GM19238 (cell line): ENCODE results near the gene IL2RA.
A peak's percentile ranks its signal among the peaks of the same experiment; 100 is the strongest.

ENCODE experiments used
- DNase-seq: peaks from one replicate; pipeline ENCODE4 v3.0.0; 2011; ENCODE audit warnings: low spot score; ENCODE audit not compliant: insufficient read length

The IL2RA gene

DNA sequence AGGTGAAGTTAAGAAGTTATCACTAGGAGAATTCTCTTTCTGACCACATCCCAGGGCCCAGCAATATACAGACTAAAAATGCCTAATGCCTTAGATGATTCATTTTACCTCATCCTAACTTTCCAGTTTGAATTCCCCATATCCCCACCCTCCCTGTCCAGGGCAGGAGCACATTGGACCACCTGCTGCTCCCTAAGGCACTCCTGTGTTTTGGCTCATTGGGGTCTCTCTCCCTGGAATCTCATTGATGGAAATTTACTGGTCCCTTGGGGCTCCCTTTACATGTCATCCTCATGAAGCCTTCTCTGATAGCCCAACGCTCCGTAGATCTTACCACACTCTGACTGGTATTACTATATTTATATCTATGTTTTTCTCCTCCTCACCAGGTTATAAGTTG is 2.7 kb downstream of the IL2RA start:
- DNase-seq = no peak

DNA sequence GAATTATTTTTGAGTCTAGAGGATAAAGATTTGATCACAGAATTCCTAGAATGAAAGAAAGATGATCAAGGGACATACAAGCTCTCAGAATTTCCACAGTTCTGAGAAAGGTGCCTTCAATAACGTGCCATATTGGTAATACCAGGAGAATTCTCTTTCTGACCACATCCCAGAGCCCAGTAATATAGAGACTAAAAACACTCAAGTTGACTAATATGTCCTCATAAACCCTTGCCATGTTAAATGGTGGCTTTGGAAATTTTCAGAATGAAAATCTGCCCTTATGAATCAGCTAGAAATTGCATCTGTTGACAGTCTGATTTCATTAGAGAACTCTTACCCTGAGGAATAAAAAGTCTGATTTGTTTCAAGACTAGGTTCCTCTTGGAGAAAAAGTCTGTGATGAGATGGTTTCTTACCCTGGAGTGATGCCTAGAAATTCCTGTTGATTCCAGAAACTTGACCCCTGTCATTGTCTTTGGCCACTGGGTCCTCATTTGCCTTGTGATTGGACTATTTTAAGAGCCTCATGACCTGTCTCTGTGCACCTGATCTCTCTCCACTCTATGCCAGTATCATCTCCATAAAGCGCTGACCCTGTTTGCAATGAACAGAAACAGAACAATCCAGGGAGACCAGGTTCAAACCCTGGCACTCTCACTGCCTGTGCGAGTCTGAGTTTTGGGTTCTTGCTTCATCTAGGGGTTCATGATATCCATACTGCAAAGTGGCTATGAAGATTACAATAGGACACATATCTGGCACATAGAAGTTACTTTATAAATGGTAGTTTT is 3.3 kb downstream of the IL2RA start:
- DNase-seq = no peak

DNA sequence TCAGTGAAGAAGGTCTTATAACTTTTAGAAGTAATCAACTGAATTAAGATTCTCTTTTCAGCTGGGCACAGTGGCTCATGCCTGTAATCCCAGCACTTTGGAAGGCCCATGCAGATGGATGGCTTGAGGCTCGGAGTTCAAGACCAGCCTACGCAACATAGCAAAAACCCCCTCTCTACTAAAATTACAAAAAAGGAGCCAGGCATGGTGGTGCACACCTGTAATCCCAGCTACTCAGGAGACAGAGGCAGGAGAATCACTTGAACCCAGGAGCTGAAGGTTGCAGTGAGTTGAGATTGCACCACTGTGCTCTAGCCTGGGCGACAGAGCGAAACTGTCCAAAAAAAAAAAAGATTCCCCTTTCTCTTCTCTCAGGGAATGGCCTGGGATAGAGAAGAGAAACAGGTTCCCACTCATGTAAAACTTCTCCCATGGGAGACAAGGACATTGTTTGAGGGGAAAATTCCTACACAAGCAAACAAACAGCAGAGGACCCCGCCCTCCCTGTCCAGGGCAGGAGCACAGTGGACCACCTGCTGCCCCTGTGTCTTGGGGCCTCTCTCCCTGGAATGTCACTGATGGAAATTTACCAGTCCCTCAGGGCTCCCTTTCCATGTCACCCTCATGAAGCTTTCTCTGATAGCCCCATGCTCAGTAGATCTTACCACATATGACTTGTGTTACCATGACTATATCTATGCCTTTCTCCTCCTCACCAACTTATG is 5.6 kb downstream of the IL2RA start:
- no peak for DNase-seq

DNA sequence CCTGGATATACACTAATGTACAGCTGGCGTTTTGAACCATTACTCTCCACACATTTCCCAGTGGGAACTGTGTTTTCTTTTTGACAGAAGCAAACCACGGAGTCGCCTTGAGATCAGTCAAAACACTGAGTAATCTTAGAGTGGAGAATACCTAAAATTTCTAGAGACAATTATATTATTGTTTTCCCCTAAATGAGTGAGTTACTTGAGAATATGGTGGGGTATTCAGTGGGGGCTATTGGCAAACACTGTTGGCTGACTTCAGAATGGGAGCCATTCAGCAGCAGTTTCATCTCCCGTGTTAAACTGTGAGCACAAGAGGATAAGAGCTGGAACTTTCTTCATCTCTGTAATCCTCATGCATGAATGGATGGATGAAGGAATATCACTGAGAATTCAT is 6.2 kb downstream of the IL2RA start:
- no peak for DNase-seq

DNA sequence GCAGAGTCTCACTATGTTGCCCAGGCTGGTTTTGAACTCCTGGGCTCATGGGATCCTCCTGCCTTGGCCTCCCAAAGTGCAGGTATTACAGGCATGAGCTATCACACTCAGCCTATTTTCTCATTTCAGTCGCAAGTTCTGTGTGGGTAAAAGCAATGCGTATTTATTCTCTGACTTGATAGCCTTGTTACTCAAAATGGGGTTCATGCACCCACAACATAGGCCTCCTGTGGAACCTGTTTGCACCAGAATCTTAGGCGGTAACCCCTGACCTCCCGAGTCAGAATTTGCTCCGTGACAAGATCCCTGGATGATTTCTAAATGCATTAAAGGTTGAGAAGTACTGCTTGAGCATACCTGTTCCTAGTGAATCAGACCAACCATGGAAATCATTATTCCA is 7.3 kb downstream of the IL2RA start:
- DNase-seq = no peak

DNA sequence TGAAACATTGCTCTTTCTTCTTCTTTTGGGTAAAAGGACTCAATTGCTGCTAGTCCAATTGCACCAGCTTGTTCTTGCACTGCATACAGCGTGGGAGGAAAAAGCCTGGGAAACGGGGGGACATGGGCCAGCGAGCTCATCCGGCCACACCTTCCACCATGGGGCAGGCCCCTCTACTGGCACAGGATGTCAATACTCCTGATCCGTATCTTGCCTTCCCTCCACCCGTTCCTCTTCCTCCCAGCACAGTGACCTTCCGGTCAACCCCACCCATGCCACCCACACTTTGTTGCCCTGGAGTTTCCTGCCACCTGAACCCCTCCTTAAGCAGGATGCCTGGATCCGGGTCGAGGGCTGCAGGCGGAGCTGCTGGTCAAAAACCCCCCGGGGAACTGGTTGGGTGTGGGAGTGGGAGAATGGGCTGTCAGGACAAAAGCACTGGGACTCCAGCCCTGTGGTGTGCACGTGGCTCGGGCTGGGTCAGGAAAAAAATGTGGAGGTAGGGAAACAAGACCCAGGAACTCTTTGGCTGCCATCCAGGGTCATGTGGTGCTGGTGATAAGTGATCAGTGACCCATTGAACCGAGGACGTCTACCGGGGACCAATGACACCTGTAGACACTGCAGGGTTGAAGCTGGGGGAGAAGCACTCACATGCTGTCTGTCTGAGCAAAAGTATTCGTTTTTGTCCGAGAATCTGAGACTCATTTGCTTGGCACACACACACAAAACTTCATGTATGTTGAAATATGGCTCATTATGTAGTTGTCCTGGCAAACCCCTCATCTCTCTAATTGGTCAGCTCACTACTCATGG is 8.1 kb downstream of the IL2RA start:
- no peak for DNase-seq

DNA sequence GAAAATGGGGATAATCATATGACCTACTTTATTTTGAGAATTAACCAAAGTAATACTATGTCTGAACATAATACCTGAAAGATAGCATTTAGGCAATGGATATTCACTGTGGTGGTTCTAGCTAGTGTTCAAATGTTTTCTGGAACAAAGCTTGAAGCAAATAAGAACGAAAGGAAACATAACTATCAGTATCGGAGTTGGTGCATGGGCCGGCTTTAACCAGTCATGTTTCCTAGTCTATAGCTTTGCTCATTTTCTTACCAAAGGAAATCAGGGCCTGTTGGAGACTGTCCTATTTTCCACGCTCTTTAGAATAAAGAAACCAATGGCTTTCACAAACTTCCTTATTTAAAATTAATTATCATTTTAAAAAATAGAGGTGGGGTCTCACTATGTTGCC is 8.9 kb downstream of the IL2RA start:
- no peak for DNase-seq

DNA sequence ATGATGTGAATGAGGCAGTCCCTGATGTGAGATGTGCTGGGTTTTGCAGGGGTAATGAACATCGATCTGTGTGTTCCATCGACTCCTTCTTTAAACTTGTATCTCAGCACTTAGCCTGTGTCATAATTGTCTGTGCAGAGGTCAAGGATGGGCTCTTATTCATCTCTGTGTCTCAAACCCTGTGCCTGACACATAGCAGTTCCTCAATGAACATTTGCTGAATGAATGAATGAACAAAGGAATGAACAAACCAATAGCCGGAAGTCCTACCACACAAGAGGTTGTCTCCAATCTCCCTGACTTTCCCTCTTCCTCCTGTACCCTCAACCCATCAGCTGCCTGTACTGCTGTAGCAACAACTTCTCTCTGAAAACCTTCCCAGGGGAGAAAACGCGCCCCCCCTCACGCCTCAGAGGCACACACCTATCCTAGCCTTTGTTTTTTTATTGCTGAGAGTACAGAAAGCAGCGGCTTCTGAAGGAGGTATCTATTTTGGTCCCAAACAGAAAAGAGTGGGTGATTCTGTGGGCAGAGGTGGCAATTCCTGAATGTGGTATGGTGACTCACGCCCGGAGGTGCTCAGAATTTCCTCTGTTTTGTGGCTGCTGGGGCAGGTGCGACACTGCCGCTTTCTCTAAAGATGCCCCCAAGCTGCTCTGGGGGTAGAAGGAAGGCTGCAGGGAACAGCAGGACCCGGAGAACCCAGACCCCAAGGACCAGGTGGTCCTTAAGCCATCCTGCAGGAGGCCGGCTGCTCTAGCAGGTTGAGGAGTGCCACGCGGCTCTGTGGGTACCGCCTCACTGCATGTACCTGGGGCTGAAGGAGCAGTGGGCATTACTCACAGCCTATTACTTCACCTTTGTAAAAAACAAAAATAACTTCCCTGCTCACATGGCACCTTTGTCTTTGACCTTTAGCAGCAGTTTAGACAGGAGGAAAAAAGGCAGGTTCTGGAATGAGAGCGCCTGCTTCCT is 9.6 kb downstream of the IL2RA start:
- DNase-seq = no peak

DNA sequence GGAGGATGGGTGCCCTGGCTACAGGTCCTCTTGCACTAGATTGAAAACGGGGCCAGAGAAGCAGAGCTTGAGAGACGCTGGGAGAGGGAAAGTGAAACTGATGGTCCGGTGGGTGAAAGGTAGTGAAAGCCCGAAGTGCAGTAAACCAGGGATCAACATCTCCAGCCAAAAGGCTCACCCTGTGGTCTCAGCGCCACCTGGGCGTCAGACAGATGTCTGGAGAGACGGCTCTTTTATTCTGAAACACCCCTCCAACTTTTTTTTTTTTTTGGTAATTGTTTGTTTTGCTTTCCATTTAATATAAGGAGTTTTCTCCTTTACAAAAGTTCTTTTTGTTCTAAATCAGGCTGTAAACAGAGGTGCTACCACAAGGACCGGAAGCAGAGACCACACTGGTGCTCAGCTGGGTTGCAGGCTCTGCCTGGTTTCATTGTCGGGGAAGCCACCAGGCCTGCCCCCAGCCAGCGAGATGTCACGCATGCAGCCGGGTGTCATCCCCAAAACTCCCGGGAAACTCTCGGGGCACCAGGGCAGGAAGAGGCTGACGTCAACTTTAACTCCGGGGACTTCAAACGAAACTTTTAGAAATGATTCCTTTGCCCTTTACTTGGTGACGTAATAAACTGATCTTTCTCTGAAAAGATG is 11.2 kb downstream of the IL2RA start:
- peak; percentile 63 for DNase-seq

DNA sequence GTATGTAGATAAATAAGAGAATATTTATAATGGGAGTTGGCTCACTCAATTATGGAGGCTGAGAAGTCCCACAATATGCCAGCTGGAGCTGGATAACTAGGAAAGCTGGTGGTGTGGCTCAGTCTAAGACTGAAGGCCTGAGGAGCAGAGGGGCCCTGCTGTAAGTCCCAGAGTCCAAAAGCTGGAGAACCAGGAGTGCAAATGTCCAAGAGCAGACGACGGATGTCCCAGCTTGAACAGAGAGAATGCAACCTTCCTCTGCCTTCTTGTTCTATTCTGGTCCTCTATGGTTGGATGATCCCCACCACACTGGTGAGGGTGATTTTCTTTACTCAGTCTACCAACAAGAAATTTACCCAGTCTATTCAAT is 13.2 kb downstream of the IL2RA start:
- no peak for DNase-seq

DNA sequence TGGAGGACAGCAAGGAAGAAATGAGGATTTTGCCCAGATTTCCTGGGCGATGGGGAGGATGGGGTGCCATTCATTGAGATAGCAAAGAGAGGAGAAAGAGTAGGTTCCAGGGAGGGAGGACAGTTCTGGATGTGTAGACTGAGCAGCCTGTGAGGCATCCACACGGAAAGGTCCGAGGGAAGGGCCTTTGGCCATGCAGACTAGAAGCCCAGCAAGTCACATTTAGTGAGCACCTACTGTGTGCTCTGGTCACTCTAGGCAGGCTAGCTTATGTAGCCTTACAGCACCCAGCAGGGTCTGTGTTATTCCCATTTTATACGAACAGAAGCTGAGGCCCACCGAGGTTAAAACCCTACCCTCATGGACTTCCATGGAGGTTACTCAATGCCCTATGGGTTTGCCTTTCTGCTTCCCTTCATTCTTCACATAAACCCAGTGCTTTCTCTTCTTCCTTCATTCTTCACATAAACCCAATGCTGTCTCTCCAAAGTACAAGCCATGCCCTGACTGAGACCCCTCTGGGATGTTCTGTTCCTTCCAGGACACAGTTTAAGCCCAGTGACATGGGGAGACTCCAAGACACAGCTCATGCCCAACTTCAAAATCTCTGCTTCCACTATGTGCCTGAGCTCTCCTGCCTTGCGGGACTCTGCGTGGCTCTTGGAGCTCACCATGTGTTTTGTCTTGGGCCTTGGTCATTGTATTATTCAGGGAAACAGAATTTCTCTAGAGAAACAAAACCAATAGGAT is 13.7 kb downstream of the IL2RA start:
- DNase-seq = no peak

DNA sequence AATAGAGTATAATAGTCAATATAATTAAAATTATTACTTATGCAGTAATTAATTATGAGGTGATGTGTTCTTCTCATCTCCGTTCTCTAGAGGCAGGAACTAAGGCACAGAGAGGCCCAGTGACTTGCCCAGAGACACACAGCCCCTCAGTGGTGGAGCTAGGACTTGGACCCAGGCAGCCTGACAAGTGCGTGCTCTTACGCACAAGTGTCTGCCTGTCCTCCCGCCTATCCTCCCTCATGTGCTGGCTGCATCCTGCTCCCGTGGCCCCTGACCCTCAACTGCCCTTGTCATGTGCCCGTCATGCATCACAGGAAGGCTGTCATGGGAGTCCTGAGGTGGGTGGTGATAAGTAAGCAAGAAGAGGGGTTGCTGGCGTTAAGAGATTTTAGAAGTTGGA is 14.3 kb downstream of the IL2RA start:
- DNase-seq = no peak

DNA sequence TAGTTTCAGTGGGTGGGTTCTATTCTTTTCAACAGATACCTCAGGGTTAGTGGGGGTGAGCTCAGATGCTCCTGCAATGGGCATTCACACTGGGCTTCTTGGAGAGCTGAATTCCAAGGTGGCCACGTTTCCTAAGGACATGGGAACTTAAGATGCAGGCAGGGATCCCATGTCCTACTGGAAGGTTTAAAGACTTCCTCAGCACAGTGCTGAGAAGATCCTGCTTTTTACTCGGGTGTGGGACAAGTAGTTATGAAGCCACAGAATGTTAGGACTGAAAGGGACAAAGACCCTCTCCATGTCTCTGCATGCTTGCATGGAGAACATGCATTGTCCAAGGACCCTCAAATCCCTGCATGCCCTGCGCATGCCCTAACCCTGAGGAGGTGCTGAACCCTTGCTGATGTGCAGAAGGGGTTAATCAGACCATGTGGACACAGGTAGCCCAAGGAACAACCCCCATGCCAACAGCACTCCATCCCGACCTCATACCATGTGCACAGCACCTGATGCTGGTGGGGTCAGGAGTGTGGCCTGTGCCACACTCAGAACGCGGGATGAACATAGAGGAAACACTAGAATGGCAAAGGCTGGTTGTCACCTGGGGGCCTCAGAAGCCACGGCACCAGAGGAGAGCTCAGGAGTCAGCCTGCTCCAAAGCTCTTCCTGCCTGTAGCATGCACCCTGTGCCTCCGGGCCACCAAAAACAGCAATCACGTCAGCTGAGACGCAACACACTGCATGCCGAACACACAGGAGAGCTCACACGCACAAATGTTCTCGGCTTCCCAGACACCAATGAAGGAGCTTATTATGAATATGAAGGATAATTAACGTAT is 15.2 kb downstream of the IL2RA start:
- DNase-seq = no peak

DNA sequence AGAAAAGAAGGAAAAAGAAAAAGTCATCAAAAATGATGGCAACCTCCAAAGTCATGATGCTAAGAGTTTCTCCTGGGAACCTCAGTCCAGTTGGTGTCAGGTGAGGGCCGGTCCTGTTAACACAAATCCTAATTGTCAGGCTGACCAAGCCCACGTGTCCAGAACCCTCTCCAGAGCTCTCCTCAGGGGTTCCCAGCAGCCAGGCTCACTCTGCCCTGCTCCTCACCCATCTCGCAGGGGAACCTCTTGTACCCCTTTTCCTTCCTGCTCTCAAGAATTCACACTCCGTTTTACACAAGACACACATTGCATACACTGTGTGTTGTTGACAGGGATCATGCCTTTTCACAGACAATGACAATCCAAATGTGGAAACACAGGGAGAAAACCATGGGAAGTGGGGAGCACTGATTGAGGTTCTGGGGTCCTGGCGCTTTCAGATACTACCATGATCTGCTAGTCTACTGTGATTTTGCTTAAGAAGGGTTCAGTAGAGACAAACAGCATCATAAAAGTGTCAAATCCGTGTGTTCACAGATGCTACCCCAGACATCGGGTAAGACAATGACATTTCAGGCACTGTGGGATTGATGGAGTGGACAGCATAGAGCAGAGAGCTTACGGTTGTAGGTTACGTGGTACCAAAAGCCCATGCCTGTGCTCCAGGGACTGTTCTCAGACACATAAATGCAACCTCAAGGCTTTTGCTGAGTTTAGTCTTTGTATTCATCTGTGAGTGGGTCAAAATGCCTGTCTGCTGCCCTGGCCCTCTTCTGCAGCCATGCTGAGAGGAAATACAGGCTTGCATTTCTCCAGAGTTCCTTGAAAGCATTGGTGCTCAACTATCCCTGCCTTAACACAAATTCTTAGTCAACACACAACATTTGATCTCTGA is 16.0 kb downstream of the IL2RA start:
- no peak for DNase-seq

DNA sequence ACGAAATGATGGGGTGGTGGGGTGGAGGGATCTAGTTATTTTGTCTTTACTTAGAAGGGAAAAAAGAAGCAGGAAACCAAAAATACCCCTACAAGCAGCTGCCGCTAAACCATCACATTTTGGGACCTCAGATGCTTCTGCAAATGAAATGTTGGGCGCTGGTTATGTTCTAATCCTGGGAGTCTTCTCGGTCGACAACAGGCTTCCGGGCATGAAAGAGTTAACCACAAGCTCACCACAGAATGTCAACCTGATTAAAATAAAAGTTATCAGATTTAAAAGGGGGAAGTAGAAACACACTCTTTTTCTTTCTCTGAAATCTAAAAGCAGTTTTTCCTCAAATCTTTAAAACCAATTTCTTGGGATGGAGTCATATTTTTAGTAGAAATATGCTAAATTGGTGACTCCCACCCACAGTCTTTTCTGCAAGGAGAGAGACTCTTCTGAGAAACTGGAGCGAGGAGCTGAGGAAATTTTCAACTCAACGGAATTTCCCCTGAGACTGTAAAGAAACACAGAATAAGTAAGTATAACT is 16.8 kb downstream of the IL2RA start:
- no peak for DNase-seq

DNA sequence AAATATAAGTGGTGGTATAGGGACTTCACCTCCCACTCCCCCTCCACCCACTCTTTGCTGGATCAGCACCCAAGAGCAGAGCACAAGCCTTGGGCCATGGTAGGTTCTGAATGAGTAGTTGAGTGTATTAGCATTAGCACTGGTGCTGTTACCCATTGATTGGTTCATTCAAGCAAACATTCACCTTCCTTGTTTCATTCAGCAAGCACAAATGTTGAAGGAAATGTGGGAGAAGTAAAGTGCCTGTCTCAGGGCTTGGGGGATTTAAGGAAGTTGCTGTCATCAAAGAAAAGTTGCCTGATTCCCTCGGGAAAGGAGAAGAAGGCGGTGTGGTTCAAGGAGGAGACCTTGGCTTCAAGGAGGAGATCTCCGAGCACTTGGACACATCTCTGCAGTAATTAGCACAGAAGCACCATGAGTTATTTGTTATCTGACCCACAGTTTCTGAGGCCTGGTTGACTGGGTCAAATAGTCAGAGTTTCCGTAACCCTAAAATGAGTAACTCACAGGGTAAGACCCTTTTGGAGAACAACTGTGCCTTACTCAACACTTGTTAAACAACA is 17.3 kb downstream of the IL2RA start:
- DNase-seq = no peak

DNA sequence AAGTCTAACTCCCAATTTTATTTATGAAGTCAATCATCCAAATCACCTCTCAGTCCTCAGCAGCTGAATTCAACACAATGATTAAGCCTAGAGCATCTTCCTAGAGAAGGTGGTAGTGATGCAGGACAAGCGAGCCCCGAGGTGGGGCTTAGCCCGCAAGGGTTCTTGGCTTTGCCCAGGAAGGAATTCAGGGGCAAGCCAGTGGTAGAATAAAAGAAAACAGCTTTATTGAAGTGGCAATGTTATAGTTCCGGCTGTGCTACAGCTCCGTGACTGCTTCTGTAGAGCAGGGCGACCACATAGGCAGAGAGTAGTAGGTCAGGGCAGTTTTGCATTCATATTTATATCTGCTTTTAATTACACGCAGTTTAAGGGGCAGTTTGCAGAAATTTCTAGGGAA is 18.1 kb downstream of the IL2RA start:
- DNase-seq = no peak
